ENCODE data around the gene TEX264.

Gene TEX264

DNA sequence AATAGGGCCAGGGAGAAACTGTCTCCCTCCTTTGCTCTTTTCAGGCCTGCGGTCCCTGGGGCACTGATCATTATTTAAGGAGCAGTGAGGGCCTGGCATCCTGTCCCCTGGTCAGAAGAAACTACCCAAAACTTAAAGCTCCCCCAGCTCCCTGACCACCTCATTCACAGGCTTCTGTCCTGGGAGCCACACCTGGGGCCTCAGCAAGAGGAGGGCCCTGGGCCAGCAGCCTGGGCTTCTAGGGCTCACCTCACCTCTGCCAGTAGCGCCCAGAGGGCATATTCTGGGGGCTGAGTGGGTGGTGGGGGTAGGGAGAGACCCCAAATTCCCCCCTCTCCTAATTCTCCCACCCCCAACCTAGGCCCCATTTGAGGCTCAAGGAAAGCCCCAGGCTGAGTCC is 31.1 kb downstream of the TEX264 start:
- no peak for DNase-seq

DNA sequence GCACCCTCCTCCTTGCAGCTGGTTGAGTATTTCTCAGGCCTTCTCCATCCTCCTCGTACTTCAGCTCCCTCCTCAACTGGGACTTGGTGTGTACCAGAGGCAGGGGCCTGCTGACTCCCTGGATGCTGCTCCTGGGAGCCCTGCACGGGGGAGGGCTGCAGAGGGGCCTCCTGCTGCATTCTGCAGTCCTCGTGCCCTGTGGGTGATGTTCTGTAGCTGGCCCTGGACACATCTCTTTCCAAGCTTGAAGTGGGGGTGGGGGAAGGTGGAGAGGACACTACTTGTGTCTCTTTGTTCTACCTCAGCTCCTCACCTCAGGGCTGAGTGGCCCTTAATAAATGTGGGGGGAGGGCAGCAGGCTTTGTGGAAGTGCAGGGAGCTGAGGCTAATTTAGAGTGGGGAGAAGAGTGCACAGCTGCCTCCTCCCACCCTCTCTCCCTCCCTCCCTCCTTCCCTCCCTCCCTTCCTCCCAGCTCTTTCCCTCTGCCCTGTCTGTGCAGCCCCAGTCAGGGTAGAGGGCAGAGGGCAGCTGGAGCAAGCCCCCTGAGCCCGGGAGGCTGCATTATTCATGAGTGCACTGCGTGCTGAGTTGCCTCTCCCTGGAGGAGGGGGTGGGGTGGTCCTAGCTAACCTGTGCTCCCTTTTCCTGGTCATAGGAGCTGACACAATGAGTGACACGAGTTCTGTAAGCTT is 32.2 kb downstream of the TEX264 start:
- DNase-seq = no peak

DNA sequence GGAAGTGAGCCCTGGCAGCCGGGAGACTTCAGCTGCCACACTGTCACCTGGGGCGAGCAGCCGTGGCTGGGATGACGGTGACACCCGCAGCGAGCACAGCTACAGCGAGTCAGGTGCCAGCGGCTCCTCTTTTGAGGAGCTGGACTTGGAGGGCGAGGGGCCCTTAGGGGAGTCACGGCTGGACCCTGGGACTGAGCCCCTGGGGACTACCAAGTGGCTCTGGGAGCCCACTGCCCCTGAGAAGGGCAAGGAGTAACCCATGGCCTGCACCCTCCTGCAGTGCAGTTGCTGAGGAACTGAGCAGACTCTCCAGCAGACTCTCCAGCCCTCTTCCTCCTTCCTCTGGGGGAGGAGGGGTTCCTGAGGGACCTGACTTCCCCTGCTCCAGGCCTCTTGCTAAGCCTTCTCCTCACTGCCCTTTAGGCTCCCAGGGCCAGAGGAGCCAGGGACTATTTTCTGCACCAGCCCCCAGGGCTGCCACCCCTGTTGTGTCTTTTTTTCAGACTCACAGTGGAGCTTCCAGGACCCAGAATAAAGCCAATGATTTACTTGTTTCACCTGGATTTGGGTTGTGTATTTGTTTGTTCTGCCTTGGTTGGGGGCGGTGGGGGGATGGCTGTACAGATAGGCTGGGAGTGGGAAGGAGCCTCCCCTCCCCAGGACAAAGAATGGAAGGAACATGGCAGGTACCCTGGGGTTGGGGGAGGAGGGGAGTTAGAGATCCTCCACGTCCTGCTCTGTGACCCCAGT is 32.9 kb downstream of the TEX264 start:
- DNase-seq = no peak

DNA sequence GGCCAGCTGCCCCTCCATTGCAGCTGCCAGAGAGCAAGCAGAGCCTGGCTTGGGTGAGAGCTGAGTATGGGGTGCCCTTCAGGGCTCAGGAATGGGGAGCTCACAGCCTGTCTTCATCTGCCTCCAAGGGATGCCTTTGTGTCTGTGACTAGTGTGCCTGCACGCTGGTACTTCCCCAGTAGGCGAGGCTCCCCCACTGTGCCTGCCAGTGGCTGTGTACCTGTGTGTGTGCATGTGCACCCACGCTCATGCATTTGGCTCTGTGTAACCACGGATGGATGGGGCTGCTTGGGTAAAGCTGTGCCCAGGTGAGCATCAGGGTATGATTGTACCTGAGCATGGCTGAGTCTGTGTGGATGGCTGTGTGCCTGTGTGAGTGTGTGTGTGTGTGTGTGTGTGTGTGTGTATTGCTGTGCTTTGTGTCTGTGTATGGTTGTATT is 33.5 kb downstream of the TEX264 start:
- no peak for DNase-seq

DNA sequence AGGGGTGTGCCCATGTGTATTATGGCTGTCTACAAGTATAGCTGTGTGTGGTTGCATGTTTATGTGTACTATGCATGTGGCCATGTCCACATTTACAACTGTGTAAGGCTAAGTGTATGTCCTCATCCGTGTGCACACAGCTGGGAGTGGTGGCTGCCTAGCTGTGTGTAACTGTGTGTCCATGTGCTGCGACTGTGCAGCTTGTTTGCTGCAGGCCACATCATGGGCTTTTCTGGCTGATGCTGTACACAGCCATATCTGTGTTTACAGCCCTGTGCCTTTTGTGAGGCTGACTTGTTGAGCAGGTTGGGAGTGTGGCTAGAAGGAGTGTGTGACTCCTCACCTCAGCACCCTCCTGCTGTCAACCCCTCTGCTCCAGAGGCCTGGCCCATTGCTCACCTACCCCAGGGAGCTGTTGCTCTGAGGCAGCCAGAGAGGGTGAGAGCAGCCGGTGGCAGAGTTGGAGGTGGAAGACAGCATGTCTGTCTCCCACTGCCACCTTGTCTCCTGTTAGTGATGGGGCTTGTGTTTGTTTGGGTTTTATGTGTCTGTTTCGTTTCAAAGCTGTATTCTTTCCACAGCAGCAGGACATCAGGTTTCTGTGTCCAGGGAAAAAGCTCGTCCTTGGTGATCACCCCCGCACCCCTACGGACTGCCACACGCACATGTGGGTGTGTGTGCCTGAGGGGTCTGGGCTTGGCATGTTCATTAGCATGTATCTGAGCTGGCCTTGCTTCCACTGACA is 34.4 kb downstream of the TEX264 start:
- no peak for DNase-seq

DNA sequence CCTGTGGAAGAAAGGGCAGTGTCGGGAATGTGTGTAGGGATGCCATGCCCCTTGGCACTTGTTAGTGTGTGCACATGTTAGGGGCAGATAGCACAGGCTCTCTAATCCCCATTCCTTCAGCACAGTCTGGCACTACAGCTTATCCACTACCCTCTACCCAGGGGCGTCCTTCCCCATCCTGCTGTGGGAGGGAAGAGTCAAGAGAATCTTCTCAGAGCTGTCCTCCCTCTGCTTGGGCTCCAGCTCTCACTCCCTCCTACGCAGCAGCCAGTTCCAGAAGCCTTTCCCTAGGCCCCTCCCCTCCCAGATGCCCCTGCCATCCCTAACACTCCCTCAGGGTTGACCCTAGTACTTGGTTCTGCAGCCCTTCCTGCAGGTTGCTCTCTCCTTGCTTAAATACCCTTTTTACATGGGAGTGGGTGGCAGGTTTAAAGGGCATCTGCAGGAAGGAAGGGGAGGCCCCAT is 35.0 kb downstream of the TEX264 start:
- no peak for DNase-seq

DNA sequence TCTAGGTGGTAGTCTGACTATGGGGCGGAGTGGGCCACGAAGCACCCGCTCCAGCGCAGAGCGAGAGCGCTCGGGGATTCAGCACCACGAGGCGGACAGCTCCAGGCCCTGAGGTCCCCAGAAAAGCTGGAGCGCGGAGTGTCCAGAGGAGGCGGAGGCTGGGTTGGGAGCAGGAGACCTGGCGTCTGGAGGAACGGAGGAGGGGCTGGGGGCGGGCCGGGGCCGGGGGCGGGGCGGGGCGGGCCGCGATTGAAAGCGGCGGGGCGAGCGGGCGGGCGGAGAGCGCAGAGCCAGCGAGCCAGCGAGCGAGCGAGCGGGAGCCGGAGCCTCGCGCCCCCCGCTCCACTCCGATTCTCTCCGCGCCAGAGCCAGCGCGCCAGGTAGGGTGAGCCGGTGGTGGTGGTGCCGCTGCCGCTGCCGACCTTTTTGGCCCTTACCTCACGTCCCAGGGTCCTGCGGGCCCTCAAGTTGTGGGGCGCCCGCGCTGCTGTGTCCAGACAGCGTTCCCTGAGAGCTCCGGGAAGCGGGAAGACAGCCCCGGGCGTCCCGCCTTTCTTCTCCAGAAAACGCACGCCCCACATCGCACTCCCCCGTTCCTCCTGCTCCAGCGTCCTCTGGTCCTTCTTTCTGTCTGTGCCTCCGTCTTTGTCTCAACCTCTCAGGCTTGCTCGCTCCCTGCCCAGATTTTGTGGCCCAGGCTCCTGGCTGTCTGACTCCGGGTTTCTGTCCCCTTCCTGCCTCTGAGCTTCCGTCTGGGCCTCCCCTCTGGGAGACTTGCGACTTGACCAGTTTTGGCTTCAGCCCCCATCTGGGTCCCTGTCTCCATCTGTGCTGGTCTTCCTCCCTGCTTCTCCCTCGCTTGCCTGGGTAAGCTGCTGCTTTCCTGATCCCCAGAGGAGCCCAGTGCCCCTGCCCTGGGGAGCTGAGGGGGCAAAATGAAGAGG is 36.0 kb downstream of the TEX264 start, which contains the start of gene GRM2:
Gene GRM2, plus strand, starts transcription at position 281 of the 944 bp plus-strand sequence. CDS start 1,916 bp downstream, outside the sequence.
- peak; percentile 47 for DNase-seq

DNA sequence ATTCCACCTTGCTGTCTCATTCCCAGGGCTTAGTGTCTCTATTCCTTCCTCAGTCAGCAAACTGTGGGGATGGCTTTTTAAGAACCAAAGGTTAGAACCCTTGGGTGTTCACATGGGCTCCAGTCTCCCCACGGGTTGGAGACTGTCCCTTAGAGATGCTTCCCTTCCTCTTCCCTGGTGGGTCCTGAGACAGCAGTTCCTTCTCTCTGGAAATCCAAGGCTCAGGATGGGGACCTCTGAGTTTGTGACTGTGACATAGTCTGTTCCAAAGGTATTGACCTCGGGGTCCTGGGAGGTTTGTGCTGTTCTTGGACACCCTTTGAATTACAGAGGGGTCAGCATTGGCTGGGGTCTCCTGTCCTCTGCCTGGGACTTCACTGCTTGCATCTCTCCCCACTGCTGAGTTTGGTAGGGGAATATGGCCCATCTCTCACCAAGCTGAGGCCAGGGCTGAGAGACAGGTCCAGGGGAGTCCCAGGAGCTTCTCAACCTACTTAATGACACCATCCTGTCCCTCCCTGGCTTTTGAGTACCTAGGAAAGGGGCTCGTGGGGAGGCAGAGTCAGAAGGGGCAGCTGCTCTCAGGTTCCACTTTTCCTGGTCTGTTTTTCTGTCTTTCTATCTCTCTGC is 37.3 kb downstream of the TEX264 start:
- DNase-seq = no peak

DNA sequence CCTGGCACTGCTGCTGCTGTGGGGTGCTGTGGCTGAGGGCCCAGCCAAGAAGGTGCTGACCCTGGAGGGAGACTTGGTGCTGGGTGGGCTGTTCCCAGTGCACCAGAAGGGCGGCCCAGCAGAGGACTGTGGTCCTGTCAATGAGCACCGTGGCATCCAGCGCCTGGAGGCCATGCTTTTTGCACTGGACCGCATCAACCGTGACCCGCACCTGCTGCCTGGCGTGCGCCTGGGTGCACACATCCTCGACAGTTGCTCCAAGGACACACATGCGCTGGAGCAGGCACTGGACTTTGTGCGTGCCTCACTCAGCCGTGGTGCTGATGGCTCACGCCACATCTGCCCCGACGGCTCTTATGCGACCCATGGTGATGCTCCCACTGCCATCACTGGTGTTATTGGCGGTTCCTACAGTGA is 38.0 kb downstream of the TEX264 start:
- DNase-seq = no peak

DNA sequence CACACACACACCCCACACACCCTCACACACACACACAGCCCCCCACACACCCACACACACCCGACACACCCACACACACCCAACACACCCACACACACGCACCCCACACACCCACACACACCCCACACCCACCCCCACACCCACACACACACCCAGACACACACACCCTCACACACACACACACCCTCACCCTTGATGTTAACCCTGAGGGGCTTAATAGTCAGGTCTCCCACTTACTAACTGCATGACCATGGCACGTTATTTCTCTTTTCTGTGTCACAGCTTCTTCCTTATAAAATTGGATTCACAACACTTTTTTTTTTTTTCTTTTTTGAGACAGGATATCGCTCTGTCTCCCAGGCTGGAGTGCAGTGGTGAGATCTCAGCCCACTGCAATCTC is 38.6 kb downstream of the TEX264 start:
- no peak for DNase-seq

DNA sequence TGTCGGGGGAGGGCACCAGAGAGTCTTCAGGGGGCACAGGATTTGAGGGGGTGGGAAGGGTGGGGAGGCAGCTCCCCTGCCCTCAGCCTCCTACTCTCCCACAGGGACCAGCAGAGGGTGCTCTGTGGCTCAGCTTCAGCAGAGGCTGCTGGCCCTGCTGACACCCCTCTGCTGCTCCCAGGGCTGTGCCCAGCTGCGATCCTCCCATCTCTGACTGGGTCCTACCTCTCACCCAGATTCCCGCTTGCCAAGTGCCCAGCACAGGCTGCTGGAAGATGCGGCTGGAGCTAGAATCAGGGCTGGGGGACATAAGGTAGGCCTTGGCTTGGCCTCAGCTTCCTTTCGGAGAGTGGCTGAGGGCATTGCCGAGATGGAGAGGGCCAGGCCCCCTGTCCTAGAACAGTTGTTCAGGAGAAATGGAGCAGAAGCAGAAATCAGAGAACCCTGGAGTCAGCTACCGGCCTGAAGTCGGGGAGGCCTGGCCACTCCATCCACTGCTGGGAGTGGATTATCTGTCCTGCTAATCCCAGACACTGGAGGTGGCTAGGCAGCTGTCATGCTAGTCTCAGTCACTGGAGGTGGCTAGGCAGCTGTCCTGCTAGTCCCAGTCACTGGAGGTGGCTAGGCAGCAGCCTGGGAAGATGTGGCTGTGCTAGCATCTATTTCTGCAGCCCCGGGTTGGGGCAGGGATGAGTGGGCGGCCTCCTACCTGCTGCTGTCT is 39.7 kb downstream of the TEX264 start:
- no peak for DNase-seq

DNA sequence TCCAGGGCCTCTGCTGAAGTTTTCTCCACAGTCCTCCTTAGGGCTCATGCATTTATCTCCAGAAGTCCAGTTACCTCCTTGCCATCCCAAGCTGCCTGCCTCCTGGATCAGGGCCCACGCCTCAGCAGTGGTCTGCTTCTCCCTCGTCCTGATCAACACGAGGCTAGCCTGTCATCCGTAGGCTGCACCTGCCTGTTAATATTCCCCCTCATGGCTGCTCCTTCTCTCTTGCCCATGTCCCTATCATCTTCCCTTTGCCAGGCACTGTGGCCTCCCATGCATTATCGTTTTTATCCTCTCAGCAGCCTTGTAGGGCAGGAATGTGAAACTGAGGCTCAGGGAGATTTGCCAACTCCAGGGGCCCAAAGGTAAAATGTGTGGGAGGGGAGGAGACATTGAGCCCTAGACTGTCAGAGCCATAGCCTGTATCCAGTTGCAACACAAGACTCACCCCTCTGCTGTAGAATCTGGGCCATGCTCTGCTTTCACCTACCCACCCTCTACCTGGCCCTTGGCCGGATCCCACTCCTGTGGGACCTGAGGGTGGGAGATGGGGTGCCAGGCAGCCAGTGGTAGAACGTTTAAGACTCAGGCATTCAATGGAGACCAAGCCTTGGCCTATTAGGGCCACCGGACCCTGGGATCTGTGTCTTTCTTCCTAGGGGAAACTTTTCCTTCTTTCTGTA is 40.4 kb downstream of the TEX264 start:
- DNase-seq = no peak

DNA sequence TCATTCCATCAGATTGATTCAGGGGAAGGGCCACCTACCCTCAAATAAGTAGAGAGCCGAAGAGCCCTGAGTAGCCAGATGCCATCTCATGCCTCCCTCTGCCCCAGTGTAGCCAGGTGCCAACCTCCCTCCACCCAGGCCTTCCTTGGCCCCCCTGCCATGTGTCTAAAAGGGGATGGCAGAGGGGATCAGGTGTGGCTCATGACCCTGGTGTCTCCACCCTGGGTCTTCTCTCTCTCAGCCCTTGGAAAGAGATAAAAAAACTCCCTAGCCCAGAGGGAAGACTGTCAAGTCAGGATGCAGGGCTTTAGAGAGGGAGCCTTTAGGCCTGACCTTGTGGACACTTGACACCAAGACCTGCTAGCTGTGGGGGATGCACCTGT is 41.0 kb downstream of the TEX264 start:
- DNase-seq = no peak

DNA sequence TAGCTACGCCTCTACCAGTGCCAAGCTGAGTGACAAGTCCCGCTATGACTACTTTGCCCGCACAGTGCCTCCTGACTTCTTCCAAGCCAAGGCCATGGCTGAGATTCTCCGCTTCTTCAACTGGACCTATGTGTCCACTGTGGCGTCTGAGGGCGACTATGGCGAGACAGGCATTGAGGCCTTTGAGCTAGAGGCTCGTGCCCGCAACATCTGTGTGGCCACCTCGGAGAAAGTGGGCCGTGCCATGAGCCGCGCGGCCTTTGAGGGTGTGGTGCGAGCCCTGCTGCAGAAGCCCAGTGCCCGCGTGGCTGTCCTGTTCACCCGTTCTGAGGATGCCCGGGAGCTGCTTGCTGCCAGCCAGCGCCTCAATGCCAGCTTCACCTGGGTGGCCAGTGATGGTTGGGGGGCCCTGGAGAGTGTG is 41.5 kb downstream of the TEX264 start:
- DNase-seq = no peak

DNA sequence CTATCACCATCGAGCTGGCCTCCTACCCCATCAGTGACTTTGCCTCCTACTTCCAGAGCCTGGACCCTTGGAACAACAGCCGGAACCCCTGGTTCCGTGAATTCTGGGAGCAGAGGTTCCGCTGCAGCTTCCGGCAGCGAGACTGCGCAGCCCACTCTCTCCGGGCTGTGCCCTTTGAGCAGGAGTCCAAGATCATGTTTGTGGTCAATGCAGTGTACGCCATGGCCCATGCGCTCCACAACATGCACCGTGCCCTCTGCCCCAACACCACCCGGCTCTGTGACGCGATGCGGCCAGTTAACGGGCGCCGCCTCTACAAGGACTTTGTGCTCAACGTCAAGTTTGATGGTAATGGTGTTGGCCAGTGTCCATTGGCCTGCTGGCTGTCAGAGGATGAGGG is 41.9 kb downstream of the TEX264 start:
- DNase-seq = no peak

DNA sequence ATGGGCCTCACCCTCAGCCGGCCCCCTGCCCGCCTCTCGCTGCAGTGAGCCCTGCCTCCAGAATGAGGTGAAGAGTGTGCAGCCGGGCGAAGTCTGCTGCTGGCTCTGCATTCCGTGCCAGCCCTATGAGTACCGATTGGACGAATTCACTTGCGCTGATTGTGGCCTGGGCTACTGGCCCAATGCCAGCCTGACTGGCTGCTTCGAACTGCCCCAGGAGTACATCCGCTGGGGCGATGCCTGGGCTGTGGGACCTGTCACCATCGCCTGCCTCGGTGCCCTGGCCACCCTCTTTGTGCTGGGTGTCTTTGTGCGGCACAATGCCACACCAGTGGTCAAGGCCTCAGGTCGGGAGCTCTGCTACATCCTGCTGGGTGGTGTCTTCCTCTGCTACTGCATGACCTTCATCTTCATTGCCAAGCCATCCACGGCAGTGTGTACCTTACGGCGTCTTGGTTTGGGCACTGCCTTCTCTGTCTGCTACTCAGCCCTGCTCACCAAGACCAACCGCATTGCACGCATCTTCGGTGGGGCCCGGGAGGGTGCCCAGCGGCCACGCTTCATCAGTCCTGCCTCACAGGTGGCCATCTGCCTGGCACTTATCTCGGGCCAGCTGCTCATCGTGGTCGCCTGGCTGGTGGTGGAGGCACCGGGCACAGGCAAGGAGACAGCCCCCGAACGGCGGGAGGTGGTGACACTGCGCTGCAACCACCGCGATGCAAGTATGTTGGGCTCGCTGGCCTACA is 44.4 kb downstream of the TEX264 start:
- no peak for DNase-seq

DNA sequence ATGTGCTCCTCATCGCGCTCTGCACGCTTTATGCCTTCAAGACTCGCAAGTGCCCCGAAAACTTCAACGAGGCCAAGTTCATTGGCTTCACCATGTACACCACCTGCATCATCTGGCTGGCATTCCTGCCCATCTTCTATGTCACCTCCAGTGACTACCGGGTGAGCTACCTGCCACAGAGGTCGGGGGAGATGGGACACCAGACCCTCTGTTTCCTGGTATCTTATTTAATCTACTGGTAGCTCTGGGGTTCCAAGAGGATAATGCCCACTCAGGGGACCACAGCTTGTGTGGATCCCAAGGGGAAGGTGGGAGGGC is 44.9 kb downstream of the TEX264 start:
- DNase-seq = no peak

DNA sequence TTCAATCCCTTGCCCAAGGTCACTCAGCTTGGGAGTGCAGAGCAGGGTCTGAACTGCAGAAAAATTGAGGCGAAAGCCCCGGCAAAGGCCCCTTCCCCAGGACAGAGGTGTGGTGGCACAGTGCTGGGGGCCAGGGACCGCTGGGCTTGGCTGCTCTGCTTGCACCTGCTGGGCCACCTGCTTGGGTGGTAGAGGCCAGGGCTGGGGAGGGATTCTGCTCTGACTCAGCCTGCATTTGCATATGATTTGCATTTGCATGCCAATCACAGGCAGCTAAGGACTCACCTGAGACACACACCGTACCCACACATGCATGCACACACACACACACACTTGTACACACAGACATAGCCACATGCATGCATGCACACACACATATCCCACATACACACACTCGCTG is 45.8 kb downstream of the TEX264 start:
- no peak for DNase-seq

DNA sequence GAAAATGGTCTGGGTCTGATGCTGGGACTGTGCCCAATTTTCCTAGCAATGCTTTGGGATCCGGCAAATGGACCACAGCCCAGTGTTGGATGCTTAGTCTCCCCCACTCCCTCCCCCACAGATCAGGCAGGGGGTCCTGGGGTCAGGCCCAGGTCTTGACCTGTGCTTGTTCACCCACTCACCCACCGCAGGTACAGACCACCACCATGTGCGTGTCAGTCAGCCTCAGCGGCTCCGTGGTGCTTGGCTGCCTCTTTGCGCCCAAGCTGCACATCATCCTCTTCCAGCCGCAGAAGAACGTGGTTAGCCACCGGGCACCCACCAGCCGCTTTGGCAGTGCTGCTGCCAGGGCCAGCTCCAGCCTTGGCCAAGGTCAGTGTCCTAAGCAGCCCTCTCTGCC is 46.4 kb downstream of the TEX264 start:
- no peak for DNase-seq

DNA sequence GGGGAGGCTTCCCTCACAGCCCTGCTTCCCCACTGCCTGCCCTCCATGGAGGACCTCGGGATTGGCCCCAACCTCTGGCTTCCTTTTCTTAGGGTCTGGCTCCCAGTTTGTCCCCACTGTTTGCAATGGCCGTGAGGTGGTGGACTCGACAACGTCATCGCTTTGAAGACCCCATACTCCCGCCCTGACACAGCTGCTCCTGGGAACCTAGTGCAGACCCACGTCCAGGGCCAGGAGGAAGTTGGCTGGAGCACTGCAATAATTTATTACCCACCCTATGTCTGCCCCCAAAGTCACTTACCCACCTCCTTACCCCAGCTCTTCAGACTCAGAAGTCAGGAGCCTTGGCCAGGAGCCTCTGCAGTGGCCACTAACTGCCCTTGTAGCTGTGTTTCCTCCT is 46.9 kb downstream of the TEX264 start:
- DNase-seq = no peak

Measured in NCI-H2171 (cell line).